HCT116 (cell line): ENCODE data around the gene SDCCAG8.

ENCODE experiments used
- CEBPB ChIP-seq: IDR thresholded peaks from 2 replicates; pipeline ENCODE4 v1.6.1; 2012; ENCODE audit warnings: low read depth
- EZH2 ChIP-seq: fragments of 200-600 bp; sonication (generic); IDR thresholded peaks from 2 replicates; pipeline ENCODE4 v1.6.1; 2017; ENCODE audit warnings: antibody characterized with exemption, mixed run types
- EZH2phosphoT487 ChIP-seq: fragments of 200-600 bp; IDR thresholded peaks from 2 replicates; pipeline ENCODE4 v1.6.1; 2018; ENCODE audit warnings: antibody characterized with exemption, borderline replicate concordance
- POLR2A ChIP-seq: IDR thresholded peaks from 2 replicates; pipeline ENCODE4 v1.7.0; 2011; ENCODE audit warnings: borderline replicate concordance; ENCODE audit not compliant: insufficient read depth, insufficient read length; ENCODE audit errors: extremely low read depth
- POLR2AphosphoS5 ChIP-seq: IDR thresholded peaks from 2 replicates; pipeline ENCODE4 v1.6.1; 2011; ENCODE audit warnings: mild to moderate bottlenecking, low read depth, low read length, moderate library complexity
- SP1 ChIP-seq: IDR thresholded peaks from 2 replicates; pipeline ENCODE4 v1.6.1; 2012; ENCODE audit warnings: low read depth
- TCF7L2 ChIP-seq: IDR thresholded peaks from 2 replicates; pipeline ENCODE4 v1.7.0; 2011; ENCODE audit warnings: borderline replicate concordance, inconsistent platforms; ENCODE audit not compliant: insufficient read depth, insufficient read length; ENCODE audit errors: extremely low read depth
- TF ChIP-seq, protein P1 (sequence below), 3 experiments: fragments of 200-600 bp in 1 of 3; sonication (generic) in 1 of 3; IDR thresholded peaks in 2 of 3; conservative IDR thresholded peaks in 1 of 3; 2 replicates each; pipeline ENCODE4 v1.5.1; 2012 to 2017; ENCODE audit warnings: low read depth in 2 of 3, low read length in 2 of 3, antibody characterized with exemption in 1 of 3, borderline replicate concordance in 1 of 3, control low read depth in 1 of 3, mild to moderate bottlenecking in 1 of 3, mixed read lengths in 1 of 3, mixed run types in 1 of 3, moderate library complexity in 1 of 3; ENCODE audit not compliant: insufficient read depth in 1 of 3
- TF ChIP-seq, protein P2 (sequence below): IDR thresholded peaks from 2 replicates; pipeline ENCODE4 v1.6.1; 2012

DNA sequence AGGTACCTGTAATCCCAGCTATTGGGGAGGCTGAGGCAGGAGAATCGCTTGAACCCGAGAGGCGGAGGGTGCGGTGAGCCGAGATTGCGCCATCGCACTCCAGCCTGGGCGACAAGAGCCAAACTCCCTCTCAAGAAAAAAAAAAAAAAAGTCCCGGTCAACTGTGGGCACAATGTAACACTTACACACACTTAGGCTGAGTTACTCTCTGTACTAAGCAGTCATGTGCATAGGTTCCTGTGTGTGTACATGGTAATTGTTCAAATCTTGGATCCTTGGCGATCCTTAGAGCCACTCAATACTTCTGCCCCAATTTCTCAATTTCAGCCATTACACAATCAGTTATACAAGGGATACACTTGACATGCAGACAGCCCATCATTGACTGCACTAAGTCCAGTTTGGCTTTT is 11.6 kb downstream of the SDCCAG8 start:
- TF ChIP-seq TCF7L2, result no peak
- TF ChIP-seq, protein P1, sequence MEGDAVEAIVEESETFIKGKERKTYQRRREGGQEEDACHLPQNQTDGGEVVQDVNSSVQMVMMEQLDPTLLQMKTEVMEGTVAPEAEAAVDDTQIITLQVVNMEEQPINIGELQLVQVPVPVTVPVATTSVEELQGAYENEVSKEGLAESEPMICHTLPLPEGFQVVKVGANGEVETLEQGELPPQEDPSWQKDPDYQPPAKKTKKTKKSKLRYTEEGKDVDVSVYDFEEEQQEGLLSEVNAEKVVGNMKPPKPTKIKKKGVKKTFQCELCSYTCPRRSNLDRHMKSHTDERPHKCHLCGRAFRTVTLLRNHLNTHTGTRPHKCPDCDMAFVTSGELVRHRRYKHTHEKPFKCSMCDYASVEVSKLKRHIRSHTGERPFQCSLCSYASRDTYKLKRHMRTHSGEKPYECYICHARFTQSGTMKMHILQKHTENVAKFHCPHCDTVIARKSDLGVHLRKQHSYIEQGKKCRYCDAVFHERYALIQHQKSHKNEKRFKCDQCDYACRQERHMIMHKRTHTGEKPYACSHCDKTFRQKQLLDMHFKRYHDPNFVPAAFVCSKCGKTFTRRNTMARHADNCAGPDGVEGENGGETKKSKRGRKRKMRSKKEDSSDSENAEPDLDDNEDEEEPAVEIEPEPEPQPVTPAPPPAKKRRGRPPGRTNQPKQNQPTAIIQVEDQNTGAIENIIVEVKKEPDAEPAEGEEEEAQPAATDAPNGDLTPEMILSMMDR (IDR thresholded peaks at IDR 0.05 in 2 of 3, conservative IDR thresholded peaks at IDR 0.05 in 1 of 3; ENCODE audit: borderline replicate concordance in 1 of 3, insufficient read depth in 1 of 3, low read depth in 2 of 3, low read length in 2 of 3), result no peak
- no peak for TF ChIP-seq EZH2phosphoT487
- no peak for TF ChIP-seq POLR2A
- TF ChIP-seq, protein P2, sequence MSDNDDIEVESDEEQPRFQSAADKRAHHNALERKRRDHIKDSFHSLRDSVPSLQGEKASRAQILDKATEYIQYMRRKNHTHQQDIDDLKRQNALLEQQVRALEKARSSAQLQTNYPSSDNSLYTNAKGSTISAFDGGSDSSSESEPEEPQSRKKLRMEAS, result no peak
- no peak for TF ChIP-seq SP1
- TF ChIP-seq EZH2, result no peak
- TF ChIP-seq POLR2AphosphoS5, result no peak
- peak; percentile 79 for TF ChIP-seq CEBPB
